ENCODE measurements around the gene BCLAF1. TPM values are rescaled to one million over a fixed set of nuclear protein-coding genes. Genes with fewer than 3 reads are reported as not detected.

The BCLAF1 gene
- total and polyA plus RNA-seq, 2 of the 8 experiments (the other 6 are each of a cell fraction or from before 2014, with no cell fraction given), result 30.5 to 230 TPM

GRCh38 chr6:136254851-136255466, 34.7 kb downstream of the BCLAF1 start:
- ChIA-PET CTCF (ENCODE audit: partially characterized antibody) (interaction anchor here (0.9 to 1.2 kb wide), 2 partner anchors 18 to 296 kb away, joined by 3 read pairs; partner anchors contain the start of gene MAP7), POLR2A (ENCODE audit: partially characterized antibody) (interaction anchor here (0.7 to 11.1 kb wide), 5 partner anchors 9 to 58 kb away, joined by 3 to 115 read pairs (median 4); partner anchors contain the start of gene BCLAF1)
- Histone ChIP-seq H3K14ac (ENCODE audit: insufficient read length) (no peak overlapping the region), H3K27ac (ENCODE audit: low read depth, low read length) (no peak overlapping the region), H3K27me3 (replicated peaks in 1 of 4; ENCODE audit: control insufficient read depth in 3 of 4, extremely low read depth in 1 of 4, insufficient read depth in 3 of 4, low read length in 3 of 4) (no peaks in the 10 kb centered on the region), H2BK20ac (ENCODE audit: low read length) (no peak overlapping the region), H3K18ac (ENCODE audit: extremely low read depth, low read length) (no peak overlapping the region), H3K4ac (replicated peaks; ENCODE audit: insufficient read length, low read depth, low read length) (no peak overlapping the region), H3K56ac (replicated peaks; ENCODE audit: insufficient read length, low read depth, low read length) (no peak overlapping the region), H4K8ac (ENCODE audit: extremely low read depth, insufficient read depth, low read length) (no peak overlapping the region), H2BK15ac (ENCODE audit: low read length) (no peak overlapping the region), H3K4me2 (ENCODE audit: insufficient read depth in 1 of 2, low read depth in 2 of 2, low read length in 2 of 2) (no peak overlapping the region), H3K4me1 (replicated peaks in 1 of 4; ENCODE audit: control insufficient read depth in 3 of 4, insufficient read depth in 4 of 4, low read length in 3 of 4) (peaks cover 0 to 3% (median 0%) of the 10 kb centered on the region in 4 experiments; a peak in 1 of 7 replicates), H2BK12ac (ENCODE audit: low read depth, low read length) (no peak overlapping the region), H2BK5ac (ENCODE audit: low read depth, low read length) (no peak overlapping the region), H3K23ac (ENCODE audit: insufficient read length) (no peak overlapping the region), H3K79me2 (ENCODE audit: control insufficient read depth in 1 of 2, insufficient read depth in 2 of 2, low read length in 2 of 2) (no peaks in the 10 kb centered on the region), H2BK120ac (replicated peaks; ENCODE audit: low read depth, low read length) (no peak overlapping the region), H3K79me1 (ENCODE audit: low read depth, low read length) (no peaks in the 10 kb centered on the region), H4K20me1 (replicated peaks in 1 of 2; ENCODE audit: control insufficient read depth in 1 of 2, insufficient read depth in 2 of 2, low read length in 2 of 2) (no peaks in the 10 kb centered on the region), H4K91ac (replicated peaks; ENCODE audit: insufficient read length, low read length) (no peak overlapping the region), H2AFZ (ENCODE audit: low read length) (no peak overlapping the region), H2AK5ac (ENCODE audit: low read depth, low read length) (no peak overlapping the region), H4K5ac (ENCODE audit: insufficient read length, low read depth, low read length) (no peak overlapping the region), H3K4me3 (ENCODE audit: extremely low read depth in 1 of 4, insufficient read depth in 2 of 4, low read depth in 3 of 4, low read length in 4 of 4) (no peak overlapping the region), H3K9ac (replicated peaks in 1 of 4; ENCODE audit: extremely low read depth in 1 of 4, low read depth in 3 of 4, low read length in 3 of 4) (no peak overlapping the region), H3K36me3 (ENCODE audit: control insufficient read depth in 2 of 4, insufficient read depth in 4 of 4, low read length in 3 of 4) (peaks cover 5 to 24% (median 15%) of the 10 kb centered on the region in 4 experiments; a peak in 6 of 8 replicates), H3K9me3 (ENCODE audit: insufficient read depth in 2 of 2, low read depth in 1 of 2, low read length in 1 of 2) (no peaks in the 10 kb centered on the region), H3K23me2 (ENCODE audit: low read depth, low read length) (peaks cover 2% of the 10 kb centered on the region; the same call in 1 of the 2 replicates)
- TF ChIP-seq POLR2A (IDR thresholded peaks at IDR 0.05; ENCODE audit: control extremely low read depth in 1 of 2, low read depth in 2 of 2, low read length in 2 of 2), result peak in 1 of 2 experiments; percentile 20; a peak in 1 of 3 replicates
- no peak for TF ChIP-seq EP300 (IDR thresholded peaks at IDR 0.05; ENCODE audit: borderline replicate concordance in 1 of 2, low read depth in 2 of 2, low read length in 2 of 2)
- no peak for TF ChIP-seq SIN3A (conservative IDR thresholded peaks at IDR 0.05 in 1 of 2, IDR thresholded peaks at IDR 0.05 in 1 of 2; ENCODE audit: low read depth in 1 of 2, low read length in 2 of 2)
- no peak for TF ChIP-seq NRF1 (IDR thresholded peaks at IDR 0.05; ENCODE audit: low read depth, low read length)
- no peak for TF ChIP-seq SP1 (IDR thresholded peaks at IDR 0.05; ENCODE audit: low read depth, low read length)
- TF ChIP-seq POU5F1 (IDR thresholded peaks at IDR 0.05; ENCODE audit: low read depth, low read length), result no peak
- FAIRE-seq, result no peak
- DNase-seq (ENCODE audit: low read depth in 1 of 2, low spot score in 2 of 2), result no peak

Measured in H1 (cell line).